NCI-H1092 (cell line): ENCODE results near the gene SHROOM4.

Experiments
- DNase-seq: peaks from one replicate; lab custom pipeline; 2025; lab: John Stamatoyannopoulos, UW

Gene SHROOM4, protein sequence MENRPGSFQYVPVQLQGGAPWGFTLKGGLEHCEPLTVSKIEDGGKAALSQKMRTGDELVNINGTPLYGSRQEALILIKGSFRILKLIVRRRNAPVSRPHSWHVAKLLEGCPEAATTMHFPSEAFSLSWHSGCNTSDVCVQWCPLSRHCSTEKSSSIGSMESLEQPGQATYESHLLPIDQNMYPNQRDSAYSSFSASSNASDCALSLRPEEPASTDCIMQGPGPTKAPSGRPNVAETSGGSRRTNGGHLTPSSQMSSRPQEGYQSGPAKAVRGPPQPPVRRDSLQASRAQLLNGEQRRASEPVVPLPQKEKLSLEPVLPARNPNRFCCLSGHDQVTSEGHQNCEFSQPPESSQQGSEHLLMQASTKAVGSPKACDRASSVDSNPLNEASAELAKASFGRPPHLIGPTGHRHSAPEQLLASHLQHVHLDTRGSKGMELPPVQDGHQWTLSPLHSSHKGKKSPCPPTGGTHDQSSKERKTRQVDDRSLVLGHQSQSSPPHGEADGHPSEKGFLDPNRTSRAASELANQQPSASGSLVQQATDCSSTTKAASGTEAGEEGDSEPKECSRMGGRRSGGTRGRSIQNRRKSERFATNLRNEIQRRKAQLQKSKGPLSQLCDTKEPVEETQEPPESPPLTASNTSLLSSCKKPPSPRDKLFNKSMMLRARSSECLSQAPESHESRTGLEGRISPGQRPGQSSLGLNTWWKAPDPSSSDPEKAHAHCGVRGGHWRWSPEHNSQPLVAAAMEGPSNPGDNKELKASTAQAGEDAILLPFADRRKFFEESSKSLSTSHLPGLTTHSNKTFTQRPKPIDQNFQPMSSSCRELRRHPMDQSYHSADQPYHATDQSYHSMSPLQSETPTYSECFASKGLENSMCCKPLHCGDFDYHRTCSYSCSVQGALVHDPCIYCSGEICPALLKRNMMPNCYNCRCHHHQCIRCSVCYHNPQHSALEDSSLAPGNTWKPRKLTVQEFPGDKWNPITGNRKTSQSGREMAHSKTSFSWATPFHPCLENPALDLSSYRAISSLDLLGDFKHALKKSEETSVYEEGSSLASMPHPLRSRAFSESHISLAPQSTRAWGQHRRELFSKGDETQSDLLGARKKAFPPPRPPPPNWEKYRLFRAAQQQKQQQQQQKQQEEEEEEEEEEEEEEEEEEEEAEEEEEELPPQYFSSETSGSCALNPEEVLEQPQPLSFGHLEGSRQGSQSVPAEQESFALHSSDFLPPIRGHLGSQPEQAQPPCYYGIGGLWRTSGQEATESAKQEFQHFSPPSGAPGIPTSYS (N-terminal part only)

GRCh38 chrX:50813843-50814661, at the start of gene SHROOM4:
SHROOM4 (minus strand) TSS chrX:50814194; CDS start chrX:50814018, 176 bp downstream.
- no peak for DNase-seq

DNA sequence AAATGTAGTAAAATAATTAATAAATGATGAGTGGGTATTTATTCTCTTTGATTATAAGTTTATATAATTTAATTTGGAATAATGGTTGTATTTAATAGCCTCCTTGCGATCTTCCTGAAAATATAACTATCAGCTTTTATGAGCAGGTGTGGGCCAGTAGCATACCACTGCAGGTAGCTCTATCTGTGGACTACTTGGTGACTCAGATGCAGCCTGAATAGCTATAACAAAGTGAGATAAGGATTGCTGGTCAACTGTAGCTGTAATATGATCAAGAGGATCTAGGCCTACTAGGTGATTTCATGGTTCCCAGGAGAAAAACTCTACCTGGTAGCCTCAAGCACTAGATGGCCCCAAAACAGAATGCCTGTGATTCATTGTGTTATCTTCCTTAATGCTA, 49.5 kb upstream of the SHROOM4 start:
- no peak for DNase-seq

DNA sequence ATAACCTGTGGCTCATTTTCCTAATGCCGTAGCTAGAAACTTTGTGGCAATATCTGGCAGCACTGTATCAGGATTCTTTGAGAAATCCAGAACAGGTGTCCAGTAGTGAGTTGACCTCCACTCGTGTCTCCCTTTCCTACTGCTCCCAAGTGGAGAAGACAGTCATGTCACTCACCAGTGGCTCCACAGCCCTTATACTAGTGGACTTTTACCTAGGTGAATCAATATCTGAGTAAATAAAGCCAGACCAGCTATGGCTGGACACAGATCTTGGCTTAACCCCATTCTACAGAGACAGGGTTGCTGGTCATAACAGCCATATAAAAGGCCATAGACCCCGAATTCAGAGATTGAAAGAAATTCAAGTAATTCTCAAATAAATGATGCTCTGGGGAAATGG, 46.5 kb upstream of the SHROOM4 start:
- no peak for DNase-seq

- no peak for DNase-seq
These were observed 44.6 kb upstream of the SHROOM4 start for GRCh38 chrX:50858548-50858947.

DNA sequence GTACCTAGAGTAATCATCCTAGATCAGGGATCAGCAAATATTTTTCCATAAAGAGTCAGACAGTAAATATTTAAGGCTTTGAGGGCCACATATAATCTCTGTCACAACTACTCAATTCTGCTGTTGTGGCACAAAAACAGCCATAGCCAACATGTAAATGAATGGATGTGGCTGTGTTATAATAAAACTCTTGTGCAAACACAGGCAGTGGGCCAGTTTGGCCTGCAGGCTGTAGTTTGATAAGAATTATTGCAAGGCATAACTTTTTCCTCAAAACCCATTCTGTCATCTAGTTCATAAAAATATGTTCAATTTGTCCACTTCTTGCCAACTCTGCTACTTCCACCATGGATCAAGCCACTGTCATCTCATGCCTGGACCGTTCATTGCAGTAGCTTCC, 39.4 kb upstream of the SHROOM4 start:
- DNase-seq: no peak

DNA sequence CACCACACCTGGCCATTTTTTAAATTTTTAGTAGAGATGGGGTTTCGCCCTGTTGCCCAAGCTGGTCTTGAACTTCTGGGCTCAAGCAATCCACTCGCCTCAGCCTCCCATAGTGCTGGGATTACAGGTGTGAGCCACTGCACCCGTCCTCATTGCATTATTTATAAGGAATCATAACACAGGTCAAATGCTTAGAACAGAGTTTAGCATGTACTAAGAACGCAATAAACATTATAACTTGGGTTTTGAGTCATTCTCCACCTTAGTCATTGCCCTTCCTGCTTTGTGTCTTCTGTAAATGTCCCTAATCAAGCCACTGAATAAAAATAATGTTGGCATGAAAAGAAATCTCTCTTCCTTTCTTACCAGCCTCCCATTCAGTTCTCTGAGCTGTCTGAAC, 38.5 kb upstream of the SHROOM4 start:
- no peak for DNase-seq

GRCh38 chrX:50842221-50842620, 28.2 kb upstream of the SHROOM4 start:
- DNase-seq: no peak

- no peak for DNase-seq
These were observed 25.7 kb upstream of the SHROOM4 start for GRCh38 chrX:50839730-50840129.

- no peak for DNase-seq
These were observed 25.0 kb upstream of the SHROOM4 start for GRCh38 chrX:50838820-50839600.

DNA sequence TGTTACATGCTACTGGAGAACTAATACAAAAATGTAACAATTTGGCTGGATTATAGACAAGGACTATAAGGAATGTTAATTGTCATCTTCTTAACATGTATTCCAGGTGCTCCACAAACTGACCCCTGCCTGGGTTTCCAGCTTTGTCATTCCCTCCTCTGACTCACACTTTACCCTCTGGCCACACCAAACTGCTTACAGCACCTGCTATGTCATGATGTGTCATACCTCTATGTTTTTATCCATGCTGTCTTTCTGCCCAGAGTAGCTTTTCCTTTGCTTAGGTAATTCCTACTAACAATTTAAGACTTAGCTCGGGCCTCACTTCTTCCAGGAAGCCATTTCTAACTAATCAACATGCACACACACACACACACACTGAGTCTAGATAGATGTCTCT, 14.0 kb upstream of the SHROOM4 start:
- DNase-seq: no peak

DNA sequence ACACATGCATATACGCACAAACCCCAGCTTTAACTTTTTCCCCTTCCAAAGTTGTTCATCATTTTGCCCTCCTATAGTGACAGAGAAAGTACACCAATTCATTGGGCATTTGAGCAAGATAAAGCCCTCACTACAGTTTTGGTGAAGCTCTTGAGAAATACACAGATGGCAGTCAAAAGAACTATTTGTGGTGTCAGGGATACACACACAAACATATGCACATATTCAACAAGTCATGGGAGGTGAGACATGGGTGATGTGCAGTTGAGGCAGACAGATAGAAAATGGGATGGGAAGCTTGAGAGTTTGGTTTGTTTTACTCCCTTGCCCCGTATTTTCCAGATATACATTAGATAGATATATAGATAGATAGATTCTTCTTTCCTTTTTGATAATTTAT, 11.8 kb upstream of the SHROOM4 start:
- no peak for DNase-seq

DNA sequence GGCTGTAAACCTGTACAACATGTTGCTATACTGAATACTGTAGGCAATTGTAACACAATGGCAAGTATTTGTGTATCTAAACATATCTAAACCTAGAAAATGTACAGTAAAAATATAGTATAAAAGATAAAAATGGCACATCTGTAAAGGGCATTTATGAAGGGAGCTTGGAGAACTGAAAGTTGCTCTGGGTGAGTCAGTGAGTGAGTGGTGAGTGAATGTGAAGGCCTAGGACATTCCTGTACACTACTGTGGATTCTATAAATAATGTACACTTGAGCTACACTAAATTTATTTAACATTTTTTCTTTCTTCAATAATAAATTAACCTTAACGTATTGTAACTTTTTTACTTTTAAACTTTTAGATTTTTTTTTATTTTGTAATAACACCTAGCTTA, 5.0 kb upstream of the SHROOM4 start:
- no peak for DNase-seq

- DNase-seq: no peak
These were observed 1.1 kb upstream of the SHROOM4 start for GRCh38 chrX:50815120-50815519.

- DNase-seq: no peak
These were observed 707 bp upstream of the SHROOM4 start for GRCh38 chrX:50814701-50815100.

DNA sequence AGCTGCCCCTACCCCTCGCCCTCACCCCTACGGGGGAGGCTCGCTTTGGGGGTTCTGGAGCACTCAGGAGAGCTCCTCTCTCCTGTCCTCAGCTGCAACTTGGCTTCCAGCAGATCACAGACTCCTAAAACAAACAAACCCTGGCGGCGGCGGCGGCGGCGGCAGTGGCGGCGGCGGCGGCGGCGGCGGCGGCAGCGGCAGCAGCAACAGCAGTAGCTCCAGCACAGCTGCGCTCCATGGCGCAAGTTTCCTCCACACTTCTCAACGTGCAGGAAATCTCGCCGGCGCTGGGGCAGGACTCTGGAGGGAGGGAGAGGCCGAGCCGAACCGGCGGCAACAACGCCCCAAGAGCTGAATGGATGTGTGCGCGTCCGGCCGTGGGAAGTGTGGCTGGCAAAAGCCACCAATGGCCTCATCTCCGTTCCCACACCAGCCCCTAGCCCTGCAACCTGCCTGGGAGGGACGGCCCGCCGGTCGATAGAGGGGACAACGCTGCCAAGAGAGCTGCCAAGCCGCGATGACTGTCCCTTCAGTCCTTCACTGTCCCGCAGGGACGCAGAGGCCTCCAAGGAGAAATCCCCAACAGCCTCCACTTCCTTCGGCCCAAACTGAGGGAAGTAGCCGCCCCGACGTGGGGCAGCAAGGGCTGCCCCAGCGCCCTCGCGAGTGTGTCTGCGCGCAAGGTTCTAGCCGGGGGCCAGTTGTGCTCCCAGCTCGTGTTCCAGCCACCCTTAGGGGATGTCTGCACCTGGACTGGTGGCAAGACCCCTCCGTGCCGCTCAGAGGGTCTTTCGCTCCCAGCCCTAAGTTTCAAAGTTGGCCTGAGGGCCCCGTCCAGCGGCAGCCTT, 775 bp downstream of the SHROOM4 start:
- DNase-seq: no peak

DNA sequence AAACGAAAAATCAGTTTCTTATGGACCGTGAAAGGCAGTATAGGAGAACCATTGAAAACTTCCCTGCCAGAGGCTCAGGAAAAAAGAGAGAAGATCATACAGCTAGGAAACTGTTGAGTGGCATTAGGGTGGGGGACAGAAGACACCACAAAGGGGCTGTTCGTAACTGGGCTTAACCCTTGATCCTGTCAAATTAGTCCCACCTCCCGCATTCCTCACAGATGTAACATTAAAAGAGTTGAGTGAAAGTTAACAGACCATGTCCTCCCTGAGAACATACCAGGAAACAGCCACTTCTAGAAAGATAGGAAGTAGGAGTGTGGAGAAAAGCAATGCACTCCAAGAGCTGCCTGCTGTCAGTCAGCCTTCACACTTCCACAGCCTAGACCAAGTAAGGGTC, 8.7 kb downstream of the SHROOM4 start:
- DNase-seq: no peak

GRCh38 chrX:50801135-50801534, 12.9 kb downstream of the SHROOM4 start:
- no peak for DNase-seq

- no peak for DNase-seq
These were observed 14.4 kb downstream of the SHROOM4 start for GRCh38 chrX:50799531-50799961.

DNA sequence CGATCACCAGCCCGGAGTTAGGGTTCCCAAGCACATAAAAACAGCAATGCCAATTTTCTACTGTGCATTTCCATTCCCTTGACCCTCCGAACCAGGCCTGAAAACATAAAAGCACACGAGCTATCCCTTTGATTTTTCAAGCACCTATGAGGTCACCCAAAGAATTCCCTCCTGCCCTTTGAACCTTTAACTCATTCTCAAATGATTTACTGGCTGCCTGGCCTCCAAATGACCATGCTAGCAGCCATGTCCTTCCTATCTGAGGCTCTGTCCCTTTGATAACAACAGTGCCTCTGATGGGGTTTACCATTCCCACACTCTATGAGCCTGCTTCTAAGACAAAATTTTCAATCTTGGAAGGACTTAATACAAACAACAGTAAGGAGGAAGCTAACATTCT, 15.2 kb downstream of the SHROOM4 start:
- no peak for DNase-seq

DNA sequence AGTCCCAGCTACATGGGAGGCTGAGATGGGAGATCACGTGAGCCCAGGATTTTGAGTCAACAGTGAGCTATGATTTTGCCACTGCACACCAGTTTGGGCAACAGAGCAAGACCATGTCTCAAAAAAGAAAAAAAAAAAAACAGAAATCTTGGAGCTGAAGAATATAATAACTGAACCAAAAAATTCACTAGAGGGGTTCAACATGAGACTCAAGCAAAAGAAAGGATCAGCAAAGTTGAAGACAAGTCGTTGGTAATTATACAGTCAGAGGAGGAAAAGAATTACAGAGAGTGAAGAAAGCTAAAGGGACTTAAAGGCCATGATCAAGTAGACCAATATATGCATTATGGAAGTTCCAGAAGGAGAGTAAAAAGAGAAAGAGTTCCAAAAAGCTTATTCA, 26.9 kb downstream of the SHROOM4 start:
- no peak for DNase-seq
